ENCODE measurements around the gene PDE2A.

DNA sequence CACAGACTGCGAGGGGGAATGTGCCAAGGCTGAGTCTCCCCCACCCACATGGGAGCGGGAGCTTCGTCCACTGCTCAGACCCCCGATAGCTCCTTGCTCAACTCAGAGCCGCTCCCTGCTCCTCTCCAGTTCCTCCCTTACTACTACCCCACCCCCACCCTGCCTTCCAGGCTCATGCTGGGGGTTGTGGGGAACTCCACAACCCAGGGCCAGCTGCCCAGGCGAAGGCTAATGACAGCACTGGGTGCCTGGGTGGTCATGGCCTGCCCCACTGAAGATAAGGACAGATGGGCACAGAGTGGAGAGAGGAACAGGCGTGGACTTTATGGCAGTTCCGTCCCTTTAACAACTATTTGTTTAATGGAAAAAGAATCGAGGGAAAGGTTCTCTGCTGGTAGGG, 73.7 kb downstream of the PDE2A start:
- TF ChIP-seq, protein P1, sequence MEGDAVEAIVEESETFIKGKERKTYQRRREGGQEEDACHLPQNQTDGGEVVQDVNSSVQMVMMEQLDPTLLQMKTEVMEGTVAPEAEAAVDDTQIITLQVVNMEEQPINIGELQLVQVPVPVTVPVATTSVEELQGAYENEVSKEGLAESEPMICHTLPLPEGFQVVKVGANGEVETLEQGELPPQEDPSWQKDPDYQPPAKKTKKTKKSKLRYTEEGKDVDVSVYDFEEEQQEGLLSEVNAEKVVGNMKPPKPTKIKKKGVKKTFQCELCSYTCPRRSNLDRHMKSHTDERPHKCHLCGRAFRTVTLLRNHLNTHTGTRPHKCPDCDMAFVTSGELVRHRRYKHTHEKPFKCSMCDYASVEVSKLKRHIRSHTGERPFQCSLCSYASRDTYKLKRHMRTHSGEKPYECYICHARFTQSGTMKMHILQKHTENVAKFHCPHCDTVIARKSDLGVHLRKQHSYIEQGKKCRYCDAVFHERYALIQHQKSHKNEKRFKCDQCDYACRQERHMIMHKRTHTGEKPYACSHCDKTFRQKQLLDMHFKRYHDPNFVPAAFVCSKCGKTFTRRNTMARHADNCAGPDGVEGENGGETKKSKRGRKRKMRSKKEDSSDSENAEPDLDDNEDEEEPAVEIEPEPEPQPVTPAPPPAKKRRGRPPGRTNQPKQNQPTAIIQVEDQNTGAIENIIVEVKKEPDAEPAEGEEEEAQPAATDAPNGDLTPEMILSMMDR (IDR thresholded peaks at IDR 0.05), result no peak
- TF ChIP-seq POLR2A (IDR thresholded peaks at IDR 0.05), result no peak

Measured in lower leg skin (tissue), 3 donors.